OCI-LY3 (cell line): Measurements from ENCODE around the gene CAD.

ENCODE experiments used
- H2AFZ ChIP-seq: fragments of 200-600, 300-600 bp; shearing (Covaris generic); 2 replicates; pipeline ENCODE4 v1.6.0; 2014; ENCODE audit warnings: antibody characterized with exemption, low read depth, low read length
- H3K27ac ChIP-seq: fragments of 200-600, 300-600 bp; sonication (generic); 2 replicates; pipeline ENCODE4 v1.5.1; 2014; ENCODE audit warnings: mild to moderate bottlenecking, low read length, moderate library complexity, mixed read lengths
- H3K27me3 ChIP-seq: fragments of 200-600, 300-600 bp; sonication (generic); 2 replicates; pipeline ENCODE4 v1.6.1; 2014; ENCODE audit warnings: low read depth, low read length, mixed read lengths
- H3K36me3 ChIP-seq: fragments of 200-600, 300-600 bp; sonication (generic); replicated peaks from 2 replicates; pipeline ENCODE3; 2014; ENCODE audit warnings: low read depth, low read length, mixed read lengths
- H3K4me1 ChIP-seq: fragments of 300-600, 200-600 bp; sonication (generic); 2 replicates; pipeline ENCODE4 v1.6.1; 2014; ENCODE audit warnings: low read length, mixed read lengths
- H3K4me2 ChIP-seq: fragments of 200-600, 300-600 bp; sonication (generic); 2 replicates; pipeline ENCODE4 v1.6.1; 2014; ENCODE audit warnings: low read length, mixed read lengths
- H3K4me3 ChIP-seq: fragments of 300-600, 200-600 bp; sonication (generic); 2 replicates; pipeline ENCODE4 v1.5.1; 2014; ENCODE audit warnings: antibody characterized with exemption, mild to moderate bottlenecking, low read length, moderate library complexity
- H3K79me2 ChIP-seq: fragments of 300-600, 200-600 bp; shearing (Covaris generic); 2 replicates; pipeline ENCODE4 v1.6.1; 2014; ENCODE audit warnings: mild to moderate bottlenecking, low read length, mixed read lengths
- H3K9ac ChIP-seq: fragments of 300-600, 200-600 bp; shearing (Covaris generic); 2 replicates; pipeline ENCODE4 v1.6.0; 2014; ENCODE audit warnings: mild to moderate bottlenecking, low read length, moderate library complexity
- H3K9me3 ChIP-seq: fragments of 200-600, 300-600 bp; shearing (Covaris generic); 2 replicates; pipeline ENCODE4 v1.6.1; 2014; ENCODE audit warnings: low read length, mixed read lengths; ENCODE audit not compliant: insufficient read depth
- H4K20me1 ChIP-seq: fragments of 200-600, 300-600 bp; sonication (generic); 2 replicates; pipeline ENCODE4 v1.6.1; 2016; ENCODE audit warnings: low read length, mixed read lengths; ENCODE audit not compliant: insufficient read depth
- CTCF ChIP-seq: fragments of 200-600, 300-600 bp; sonication (generic); IDR thresholded peaks from 2 replicates; pipeline ENCODE4 v1.5.1; 2014; ENCODE audit warnings: antibody characterized with exemption, low read length, low read depth
- EZH2phosphoT487 ChIP-seq: fragments of 200-600 bp; shearing (Covaris generic); IDR thresholded peaks from 2 replicates; pipeline ENCODE4 v1.6.1; 2018; ENCODE audit warnings: antibody characterized with exemption, mixed run types, low read depth

Gene CAD

GRCh38 chr2:27240406-27240805, 23.2 kb downstream of the CAD start:
- Histone ChIP-seq H2AFZ (no peak overlapping the region), H3K4me1 (no peaks in the 10 kb centered on the region), H3K4me2 (no peak overlapping the region), H3K4me3 (no peak overlapping the region), H3K27me3 (no peaks in the 10 kb centered on the region), H3K27ac (no peak overlapping the region), H3K36me3 (peaks cover 80% of the 10 kb centered on the region), H3K9me3 (no peaks in the 10 kb centered on the region), H3K79me2 (no peaks in the 10 kb centered on the region), H3K9ac (no peak overlapping the region), H4K20me1 (no peaks in the 10 kb centered on the region)
- no peak for TF ChIP-seq EZH2phosphoT487
- TF ChIP-seq CTCF = no peak

DNA sequence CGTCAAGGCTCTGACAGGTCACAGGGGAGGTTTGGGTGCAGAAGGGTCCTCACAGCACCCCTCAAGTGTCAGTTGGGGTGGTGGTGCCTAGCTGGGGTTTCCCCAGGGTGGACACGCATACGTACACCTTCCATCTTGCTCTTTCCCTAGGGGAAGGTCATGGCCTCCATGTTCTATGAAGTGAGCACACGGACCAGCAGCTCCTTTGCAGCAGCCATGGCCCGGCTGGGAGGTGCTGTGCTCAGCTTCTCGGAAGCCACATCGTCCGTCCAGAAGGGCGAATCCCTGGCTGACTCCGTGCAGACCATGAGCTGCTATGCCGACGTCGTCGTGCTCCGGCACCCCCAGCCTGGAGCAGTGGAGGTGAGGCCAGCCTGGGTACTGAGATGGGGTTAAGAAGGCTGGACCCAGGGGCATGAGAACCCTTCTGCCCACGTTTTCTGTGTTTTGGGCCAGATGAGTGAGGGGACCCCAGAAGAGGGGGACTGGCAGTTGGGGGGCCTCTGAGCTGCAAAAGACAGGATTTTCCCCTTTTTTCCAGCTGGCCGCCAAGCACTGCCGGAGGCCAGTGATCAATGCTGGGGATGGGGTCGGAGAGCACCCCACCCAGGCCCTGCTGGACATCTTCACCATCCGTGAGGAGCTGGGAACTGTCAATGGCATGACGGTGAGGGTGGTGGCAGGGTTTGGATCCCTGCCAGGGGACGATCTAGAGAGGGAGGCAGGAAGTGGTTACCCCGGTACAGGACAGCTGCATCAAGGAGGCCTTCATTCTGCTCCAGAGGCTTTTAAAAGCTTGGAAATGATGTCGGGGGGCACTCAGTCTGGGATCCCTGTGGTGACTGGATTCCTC, 24.8 kb downstream of the CAD start:
- no peak overlapping the region for H3K27ac ChIP-seq
- no peak overlapping the region for H3K9ac ChIP-seq
- no peaks in the 10 kb centered on the region for H3K9me3 ChIP-seq
- no peak overlapping the region for H2AFZ ChIP-seq
- no peak overlapping the region for H3K4me3 ChIP-seq
- H3K4me2 ChIP-seq = no peak overlapping the region
- TF ChIP-seq CTCF = no peak
- TF ChIP-seq EZH2phosphoT487 = no peak
- H3K4me1 ChIP-seq = no peaks in the 10 kb centered on the region
- H4K20me1 ChIP-seq = no peaks in the 10 kb centered on the region
- no peaks in the 10 kb centered on the region for H3K79me2 ChIP-seq
- no peaks in the 10 kb centered on the region for H3K27me3 ChIP-seq
- H3K36me3 ChIP-seq = peaks cover 68% of the 10 kb centered on the region

DNA sequence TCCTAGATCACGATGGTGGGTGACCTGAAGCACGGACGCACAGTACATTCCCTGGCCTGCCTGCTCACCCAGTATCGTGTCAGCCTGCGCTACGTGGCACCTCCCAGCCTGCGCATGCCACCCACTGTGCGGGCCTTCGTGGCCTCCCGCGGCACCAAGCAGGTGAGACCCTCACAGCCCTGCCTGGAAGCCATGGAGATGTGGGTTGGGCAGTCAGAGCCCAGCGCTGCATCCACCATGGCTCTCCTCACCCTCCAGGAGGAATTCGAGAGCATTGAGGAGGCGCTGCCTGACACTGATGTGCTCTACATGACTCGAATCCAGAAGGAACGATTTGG, 25.4 kb downstream of the CAD start:
- Histone ChIP-seq H2AFZ (no peak overlapping the region), H3K27ac (no peak overlapping the region), H3K9me3 (no peaks in the 10 kb centered on the region), H3K27me3 (no peaks in the 10 kb centered on the region), H3K9ac (no peak overlapping the region), H4K20me1 (no peaks in the 10 kb centered on the region), H3K4me2 (no peak overlapping the region), H3K4me1 (no peaks in the 10 kb centered on the region), H3K4me3 (no peak overlapping the region), H3K79me2 (no peaks in the 10 kb centered on the region), H3K36me3 (peaks cover 65% of the 10 kb centered on the region)
- TF ChIP-seq CTCF (no peak), EZH2phosphoT487 (no peak)

DNA sequence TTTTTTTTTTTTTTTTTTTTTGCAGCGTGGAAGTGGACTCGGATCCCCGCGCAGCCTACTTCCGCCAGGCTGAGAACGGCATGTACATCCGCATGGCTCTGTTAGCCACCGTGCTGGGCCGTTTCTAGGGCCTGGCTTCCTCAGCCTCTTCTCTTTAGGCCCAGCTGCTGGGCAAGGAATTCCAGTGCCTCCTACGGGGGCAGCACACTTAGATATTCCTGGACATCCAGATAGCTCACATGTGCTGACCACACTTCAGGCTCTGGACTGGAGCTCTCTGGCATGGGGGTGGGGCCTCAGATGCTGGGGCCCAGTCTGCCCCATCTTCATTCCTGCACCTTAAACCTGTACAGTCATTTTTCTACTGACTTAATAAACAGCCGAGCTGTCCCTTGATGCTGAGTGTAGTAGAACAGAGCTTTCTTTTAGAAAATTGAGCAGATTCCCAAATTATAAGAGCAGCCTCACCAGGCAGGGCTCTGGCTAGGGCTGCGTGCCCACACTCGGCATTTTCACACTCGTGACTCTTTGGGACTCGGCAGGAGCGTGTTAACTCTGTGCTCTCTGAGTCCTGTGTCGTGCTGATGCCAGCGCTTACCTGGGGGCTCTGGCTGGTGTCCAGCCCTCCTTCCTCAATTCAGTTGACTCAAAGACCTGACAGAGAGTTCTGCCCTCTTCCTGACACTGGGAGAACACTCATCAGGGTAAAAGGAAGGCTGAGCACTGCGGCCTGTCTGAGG, 26.4 kb downstream of the CAD start:
- H3K4me2 ChIP-seq = no peak overlapping the region
- H4K20me1 ChIP-seq = no peaks in the 10 kb centered on the region
- no peaks in the 10 kb centered on the region for H3K9me3 ChIP-seq
- no peak overlapping the region for H3K27ac ChIP-seq
- TF ChIP-seq EZH2phosphoT487 (no peak), CTCF (no peak)
- H3K36me3 ChIP-seq = peaks cover 56% of the 10 kb centered on the region
- no peaks in the 10 kb centered on the region for H3K4me1 ChIP-seq
- no peaks in the 10 kb centered on the region for H3K27me3 ChIP-seq
- no peak overlapping the region for H2AFZ ChIP-seq
- H3K9ac ChIP-seq = no peak overlapping the region
- no peak overlapping the region for H3K4me3 ChIP-seq
- no peaks in the 10 kb centered on the region for H3K79me2 ChIP-seq
